GM21717 (cell line): ENCODE results near the gene FBLN1.
"Not testable (repeated sequence)": the region's sequence is repeated elsewhere in the genome, so short reads cannot be mapped to it uniquely, and the experiment has no call there.

ENCODE experiments used
- ATAC-seq: cut with Tn5 transposase; IDR thresholded peaks from one replicate; pipeline ENCODE4 v1.9.1; 2021; ENCODE audit warnings: mild to moderate bottlenecking, moderate library complexity; ENCODE audit not compliant: unreplicated experiment

Gene FBLN1

DNA sequence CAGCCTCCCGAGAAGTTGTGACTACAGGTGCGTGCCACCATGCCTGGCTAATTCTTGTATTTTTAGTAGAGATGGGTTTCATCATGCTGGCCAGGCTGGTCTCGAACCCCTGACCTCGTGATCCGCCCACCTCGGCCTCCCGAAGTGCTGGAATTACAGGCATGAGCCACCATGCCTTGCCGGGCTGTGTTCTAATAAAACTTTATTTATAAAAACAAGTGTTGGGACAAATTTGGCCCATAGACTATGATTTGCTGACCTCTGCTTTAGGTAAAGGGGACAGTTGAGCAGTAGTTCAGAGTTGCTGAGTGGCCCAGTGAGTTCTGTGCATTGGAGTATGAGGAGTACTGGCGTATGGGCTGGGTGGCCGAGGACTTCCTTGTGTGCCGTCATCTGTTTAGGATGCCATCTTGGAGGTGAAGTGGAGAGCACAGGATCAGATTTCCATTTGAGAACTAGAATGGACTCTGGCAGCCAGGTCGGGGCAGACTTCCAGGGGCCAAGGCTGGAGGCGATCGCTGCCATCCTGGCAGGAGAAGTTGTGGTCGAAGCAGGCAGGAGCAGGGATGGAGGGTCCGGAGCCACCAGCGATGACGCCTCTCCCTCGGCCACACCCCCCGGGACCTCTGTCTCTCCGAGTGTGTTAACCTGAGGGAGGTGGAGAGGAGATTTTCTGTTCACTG lies 43.8 kb downstream of the FBLN1 start:
- ATAC-seq, result no peak

DNA sequence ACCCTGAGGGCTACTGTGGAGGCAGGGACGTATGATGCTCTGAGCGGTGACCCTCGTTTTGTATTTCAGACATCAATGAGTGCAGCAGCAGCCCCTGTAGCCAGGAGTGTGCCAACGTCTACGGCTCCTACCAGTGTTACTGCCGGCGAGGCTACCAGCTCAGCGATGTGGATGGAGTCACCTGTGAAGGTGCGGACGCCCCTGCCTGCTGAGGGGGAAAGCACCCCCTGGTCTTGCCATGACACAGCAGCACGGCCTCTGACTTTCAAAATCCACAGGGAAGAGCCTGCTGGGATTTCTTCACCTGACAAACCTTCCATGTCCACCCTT lies 44.3 kb downstream of the FBLN1 start:
- ATAC-seq, result no peak

DNA sequence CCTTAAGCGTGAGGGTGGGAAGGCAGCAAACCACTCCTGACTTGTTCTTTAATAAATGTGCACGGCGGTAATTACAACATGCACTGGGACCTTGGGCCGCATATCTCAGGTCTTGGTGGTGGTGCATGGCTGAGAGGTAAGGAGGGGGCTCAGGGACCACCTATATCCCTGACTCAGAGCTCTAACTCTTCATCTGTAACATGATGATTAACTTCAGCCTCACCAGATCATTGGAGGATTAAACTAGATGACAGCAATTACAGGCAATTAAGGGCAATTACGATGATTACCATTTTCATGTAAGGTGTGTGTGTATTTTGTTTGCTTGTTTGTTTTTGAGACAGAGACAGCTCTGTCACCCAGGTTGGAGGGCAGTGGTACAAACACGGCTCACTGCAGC lies 45.0 kb downstream of the FBLN1 start:
- no peak for ATAC-seq

DNA sequence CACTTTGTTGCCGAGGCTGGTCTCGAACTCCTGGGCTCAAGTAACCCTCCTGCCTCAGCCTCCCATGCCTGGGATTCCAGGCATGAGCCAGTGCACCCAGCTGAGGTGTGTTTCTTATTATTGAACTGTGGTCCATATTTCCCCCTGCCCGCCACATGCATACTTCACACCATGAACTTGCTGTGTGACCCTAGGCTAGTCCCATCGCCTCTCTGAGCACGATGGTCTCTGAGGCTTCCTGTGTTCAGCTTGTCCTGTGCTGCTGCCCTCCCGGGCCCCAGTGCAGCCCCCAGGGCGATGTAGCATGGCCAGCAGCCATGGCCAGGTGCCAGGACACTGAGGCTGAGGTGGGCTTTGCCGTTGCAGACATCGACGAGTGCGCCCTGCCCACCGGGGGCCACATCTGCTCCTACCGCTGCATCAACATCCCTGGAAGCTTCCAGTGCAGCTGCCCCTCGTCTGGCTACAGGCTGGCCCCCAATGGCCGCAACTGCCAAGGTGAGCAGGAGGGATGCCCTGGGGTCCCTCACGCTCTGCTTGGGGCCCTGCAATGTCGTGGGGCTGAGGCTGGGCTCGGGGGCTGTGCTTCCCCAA lies 45.7 kb downstream of the FBLN1 start:
- ATAC-seq, result no peak

DNA sequence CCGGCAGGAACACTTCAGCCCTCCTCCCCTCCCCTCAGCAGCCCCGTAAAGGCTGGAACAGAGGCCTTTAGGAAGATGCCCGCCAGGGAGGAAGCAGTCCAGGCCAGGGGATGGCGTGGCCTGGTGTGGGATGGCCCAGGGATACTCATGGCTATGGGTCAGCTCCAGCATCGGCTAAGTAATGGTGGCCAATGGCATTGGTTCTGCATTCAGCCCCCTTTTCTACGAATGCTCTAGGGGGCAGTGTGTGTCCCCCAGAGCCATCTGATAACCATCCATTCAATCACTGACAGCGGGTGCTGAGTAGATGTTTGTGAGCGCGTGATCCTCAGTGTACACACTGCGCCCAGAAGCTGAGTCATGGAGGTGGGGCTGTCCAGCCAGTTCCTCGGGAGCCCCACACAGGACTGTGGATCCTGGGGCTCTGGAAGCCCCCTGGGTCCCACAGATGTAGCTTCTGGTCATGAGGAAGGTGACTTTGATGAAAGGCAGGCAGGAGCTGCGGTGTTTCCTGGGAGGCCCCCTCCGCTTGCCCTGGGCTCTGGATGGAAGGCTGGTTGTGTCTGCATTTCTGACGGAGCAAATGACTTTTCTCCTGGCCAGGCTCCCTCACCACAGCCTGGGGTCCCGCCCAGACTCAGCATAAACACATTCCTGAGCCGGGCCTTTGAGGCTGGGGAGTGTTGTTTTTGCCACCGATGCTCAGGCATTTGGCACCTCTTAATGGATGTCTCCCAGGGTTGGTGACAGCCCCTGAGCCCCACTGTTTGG lies 46.5 kb downstream of the FBLN1 start:
- no peak for ATAC-seq

DNA sequence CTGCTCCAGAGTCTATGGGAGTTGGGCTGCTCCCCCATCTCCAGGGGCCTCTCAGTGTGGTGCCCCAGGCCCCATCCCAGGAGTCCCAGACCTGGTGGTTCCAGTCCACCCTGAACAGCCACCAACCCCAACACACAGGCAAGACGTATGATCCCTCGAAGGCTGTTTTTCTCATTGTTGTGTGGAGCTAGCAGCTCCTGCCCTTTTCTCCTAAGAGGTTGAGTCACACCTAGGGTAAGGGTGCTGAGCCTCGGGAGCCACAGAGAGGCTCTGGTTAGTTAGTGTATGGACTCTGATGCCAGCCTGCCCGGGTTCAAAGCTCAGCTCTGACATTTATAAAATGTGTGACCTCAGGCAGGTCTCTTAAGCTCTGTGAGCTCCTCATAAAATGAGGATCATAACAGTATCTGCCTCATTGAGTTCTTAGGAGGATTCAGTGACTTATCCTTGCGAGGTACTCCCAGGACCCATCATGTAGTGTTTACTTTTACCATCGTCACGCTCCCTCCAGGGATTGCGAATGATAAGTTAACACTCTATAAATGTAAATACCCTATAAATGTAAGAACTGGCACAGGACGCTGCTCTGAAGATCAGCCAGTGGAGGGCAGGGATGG lies 47.2 kb downstream of the FBLN1 start:
- ATAC-seq, result no peak

DNA sequence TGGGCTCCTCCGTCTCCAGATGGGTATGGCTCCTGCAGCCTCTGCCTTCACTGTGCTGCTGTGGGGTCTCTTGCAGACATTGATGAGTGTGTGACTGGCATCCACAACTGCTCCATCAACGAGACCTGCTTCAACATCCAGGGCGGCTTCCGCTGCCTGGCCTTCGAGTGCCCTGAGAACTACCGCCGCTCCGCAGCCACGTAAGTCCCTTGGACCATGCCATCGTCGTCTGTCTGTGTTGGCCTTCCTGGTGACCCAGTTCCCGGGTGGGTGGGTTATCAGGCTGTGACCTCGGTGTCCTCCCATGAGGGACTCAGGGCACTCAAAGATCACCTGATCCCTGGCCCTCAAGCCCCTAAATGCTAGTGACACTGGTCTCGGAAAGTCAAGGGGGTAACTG lies 47.7 kb downstream of the FBLN1 start:
- no peak for ATAC-seq

DNA sequence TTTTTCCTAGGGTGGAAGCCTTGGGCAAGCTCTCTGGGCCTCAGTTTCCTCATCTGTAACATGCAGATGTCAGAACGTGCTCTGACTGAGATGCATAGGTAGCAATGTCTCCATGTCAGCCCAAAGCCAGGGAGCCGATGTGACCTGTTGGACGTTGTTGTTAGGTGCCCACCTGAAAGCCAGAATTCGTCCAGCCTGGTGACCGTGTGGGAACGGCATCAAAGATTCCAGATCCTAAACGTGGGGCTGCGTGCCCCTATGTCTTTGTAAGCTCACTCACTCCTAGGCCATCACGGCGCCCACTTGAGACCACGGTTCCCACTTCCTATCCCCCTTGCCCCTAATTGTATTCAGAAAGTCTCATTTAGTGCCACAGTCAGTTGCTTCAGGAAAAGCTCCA lies 48.2 kb downstream of the FBLN1 start:
- no peak for ATAC-seq

DNA sequence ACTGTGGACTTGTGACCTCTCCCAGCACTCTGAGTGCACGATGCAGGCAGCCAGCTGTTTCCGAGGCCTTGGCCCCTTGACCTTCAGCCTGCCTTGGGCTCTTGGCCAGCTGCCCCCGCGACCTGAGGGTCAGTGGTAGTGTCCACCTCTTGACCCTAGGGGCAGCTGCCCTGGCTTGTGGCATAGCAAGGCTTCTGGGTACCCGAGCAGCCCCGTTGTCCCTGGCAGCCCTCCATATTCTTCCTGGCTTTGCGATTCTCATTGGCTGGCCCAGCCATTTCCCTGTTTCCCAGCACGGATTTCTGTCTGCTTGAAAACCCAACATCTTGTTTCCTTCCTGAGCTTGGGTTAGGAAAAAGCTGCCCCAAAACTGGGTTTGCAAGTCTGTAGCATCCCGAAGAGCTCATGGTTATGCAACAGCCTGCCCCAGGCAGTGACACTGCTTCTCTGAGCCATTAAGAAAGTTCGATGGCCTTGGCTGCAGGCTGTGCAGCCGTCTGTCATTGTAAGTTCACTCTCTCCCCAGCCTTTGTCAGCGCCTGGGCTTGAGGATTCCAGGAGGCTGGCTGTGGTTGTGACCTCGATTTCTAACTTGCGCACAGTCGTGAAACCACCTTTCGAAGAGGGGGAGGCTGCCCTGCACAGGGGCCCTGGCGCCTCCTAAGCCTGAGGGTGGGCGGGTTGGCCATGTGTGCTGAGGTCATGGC lies 48.8 kb downstream of the FBLN1 start:
- no peak for ATAC-seq

DNA sequence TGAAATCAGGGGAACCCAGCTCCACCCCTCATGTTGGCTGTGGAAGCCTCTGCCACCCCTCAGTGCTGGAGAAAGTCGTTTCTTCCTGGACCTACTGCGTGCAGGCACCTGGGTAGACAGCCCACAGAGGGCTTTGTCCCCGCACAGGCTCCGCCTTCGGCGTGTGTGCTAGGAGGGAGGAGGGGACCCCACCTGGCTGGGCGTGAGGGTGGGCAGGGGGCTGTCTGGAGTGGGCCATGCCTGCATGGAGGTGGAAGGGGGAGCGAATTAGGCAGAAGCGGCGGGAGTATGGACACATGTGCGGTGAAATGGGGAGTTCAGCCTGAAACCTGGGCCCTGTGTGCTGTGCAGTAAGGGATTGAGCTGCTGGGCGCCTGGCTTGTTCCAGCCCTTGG lies 49.3 kb downstream of the FBLN1 start:
- ATAC-seq, result no peak

DNA sequence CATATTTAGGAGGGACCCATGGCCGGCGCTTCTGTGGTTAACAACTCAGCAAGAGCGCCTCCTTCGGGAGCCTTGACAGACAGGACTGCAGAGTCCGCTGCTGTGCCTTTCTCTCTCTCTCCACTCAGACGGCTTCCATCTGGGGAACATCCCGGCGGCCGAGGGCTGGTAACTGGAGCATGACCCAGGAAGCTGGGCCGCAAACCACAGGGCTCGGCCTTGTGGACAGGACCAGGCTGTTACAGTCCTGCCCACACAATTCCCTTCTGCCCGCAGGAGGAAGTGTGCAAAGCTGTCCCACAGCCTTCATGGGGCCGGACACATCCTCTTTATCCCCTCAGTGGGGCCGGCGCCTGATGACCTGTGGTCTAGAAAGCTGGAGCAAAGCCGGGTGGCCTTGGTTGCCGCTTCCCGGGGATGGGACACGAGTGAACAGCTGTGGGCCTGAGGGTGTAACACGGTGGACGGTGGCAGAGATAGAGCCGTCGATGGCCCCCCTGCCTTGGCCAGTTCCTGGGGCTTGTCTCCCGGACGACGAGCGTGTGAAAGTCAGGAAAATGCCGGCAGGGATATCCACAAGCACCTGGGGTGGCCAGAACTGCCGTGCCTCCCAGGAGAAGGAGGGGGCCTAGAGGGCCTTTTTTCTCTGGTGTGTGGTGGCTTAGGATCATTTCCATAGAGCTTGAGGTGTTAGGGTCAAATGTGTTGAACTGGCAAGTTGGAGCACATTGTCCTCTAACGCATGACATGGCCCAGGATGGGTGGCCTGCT lies 50.1 kb downstream of the FBLN1 start:
- ATAC-seq, result no peak

DNA sequence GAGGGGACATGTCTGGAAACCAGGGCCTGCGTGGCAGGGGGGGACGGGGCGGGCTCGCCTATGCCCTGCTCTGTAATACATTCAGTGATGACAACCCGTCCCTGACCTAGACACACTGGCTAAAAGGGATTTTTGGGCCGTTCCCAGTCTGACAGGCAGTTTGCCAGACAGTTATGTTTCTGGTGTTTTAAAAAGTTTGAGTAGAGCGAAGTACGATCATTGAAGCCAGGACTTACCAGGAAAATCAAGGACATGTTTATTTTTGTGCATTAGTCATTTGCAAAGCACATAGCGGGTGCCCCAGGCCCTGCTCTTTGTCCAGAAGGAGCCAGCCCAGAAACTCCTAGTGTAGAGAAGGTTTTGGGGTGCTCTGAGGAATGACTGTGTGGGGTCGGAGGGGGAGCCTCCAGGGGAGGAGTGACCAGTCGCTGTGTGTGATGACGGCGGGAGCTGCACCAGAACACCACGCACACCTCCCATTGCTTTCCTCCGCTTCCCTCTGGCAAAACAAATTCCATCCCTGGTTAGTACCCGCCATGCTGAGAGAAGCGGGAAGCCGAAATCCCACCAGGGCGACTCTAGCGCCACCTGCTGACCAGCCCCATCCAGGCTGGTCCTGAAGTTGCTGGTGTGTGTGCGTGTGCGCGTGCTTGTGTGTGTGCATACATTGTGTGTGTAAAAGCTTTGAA lies 50.8 kb downstream of the FBLN1 start:
- no peak for ATAC-seq

DNA sequence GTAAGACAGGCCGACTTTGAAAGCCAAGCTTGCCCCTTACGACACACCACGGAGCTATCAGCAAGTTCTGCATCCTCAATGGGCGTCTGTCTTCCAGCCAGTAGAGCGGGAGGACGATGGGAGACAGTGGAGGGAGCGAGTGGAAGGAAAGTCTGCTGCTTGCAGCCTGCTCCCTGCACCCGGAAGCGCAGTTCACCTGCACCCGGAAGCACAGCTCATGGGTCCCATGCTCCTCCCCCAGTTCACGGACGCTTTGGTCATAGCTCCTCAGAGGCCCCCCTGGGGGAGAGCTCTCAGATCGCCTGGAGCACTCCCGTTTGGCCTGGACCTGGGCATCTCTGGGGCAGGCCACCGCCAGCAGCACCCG lies 51.3 kb downstream of the FBLN1 start:
- no peak for ATAC-seq

DNA sequence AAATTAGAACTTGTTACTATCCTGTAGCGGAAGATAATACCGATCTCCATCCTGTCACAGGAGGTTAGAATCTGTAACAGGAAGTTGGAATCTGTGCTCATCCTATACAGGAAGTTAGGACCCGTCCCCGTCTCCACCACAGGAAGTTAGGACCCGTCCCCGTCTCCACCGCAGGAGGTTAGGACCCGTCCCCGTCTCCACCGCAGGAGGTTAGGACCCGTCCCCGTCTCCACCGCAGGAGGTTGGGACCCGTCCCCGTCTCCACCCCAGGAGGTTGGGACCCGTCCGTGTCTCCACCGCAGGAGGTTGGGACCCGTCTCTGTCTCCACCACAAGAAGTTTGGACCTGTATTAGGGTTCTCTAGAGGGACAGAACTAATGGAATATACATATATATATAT lies 52.2 kb downstream of the FBLN1 start:
- no peak for ATAC-seq

DNA sequence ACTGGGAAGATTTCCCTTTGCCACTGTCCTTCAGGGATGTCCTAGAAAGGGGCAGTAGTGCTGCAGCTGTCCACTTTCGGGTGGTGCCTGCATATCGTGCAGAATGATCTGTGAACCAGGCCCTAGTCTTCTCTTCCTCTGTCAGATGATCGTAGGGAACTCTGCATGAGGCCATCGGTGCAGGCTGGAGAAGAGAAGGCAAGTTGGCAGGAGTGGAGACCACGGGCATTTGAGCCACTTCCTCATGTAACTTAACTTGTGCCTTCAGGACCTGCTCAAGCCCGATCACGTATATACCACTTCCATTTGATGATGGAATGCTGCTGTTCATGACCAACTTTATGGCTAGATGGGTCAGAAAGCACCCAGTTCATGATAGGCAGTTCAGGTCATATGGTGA lies 55.2 kb downstream of the FBLN1 start:
- not testable (repeated sequence) for ATAC-seq

DNA sequence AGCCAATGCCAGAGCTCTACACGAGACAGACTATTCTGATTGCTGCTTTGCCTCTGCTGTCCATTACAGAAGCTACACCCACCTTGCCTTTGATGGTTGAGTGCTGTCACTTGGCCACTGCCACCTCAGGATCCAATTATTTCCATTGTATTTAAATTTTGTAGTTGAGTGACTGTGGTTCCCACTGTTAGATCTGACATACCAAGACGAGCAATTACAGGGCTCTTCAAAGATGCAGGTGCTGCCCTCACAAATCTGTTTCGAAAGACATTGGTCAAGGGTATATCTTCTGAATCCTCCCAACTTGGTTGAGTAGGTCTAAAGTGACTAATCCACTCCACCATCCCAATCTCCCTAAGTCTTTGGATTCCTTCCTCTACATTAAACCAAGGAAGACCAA lies 57.4 kb downstream of the FBLN1 start:
- not testable (repeated sequence) for ATAC-seq

DNA sequence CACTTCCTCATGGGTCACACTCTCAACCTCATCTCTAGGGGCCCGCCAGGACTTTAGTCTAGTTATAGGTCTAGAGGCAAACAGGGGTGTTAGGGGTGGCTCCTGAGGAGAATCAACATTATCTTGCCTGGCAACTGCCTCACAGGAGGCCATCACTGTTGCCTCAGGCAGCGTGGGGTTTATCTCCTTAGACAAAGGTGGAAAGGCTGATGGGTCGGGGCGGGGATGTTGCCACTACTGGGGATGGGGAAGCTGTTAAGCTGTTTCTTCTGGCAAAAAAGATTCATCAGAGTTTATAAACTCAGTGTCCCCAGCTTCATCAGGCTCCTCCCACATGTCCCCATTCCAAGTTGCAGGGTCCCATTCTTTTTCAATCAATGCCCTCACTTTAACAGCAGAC lies 58.1 kb downstream of the FBLN1 start:
- not testable (repeated sequence) for ATAC-seq

DNA sequence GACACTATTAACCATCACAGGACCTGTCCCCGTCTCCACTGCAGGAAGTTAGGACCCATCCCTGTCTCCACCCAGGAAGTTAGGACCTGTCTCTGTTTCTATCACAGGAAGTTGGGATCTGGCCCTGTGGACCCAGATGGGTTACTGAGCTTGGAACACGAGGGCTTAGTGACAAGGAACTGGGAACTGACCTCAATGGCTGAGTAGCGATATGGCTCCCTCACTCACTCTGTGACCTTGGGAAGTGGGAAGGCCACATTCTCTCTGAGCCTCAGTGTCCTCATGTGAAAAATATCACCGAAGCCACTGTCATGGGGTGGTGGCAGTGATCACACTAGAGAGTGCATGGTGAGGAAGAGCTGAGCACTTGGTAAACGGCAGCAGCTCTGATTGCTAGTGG lies 59.4 kb downstream of the FBLN1 start:
- no peak for ATAC-seq

DNA sequence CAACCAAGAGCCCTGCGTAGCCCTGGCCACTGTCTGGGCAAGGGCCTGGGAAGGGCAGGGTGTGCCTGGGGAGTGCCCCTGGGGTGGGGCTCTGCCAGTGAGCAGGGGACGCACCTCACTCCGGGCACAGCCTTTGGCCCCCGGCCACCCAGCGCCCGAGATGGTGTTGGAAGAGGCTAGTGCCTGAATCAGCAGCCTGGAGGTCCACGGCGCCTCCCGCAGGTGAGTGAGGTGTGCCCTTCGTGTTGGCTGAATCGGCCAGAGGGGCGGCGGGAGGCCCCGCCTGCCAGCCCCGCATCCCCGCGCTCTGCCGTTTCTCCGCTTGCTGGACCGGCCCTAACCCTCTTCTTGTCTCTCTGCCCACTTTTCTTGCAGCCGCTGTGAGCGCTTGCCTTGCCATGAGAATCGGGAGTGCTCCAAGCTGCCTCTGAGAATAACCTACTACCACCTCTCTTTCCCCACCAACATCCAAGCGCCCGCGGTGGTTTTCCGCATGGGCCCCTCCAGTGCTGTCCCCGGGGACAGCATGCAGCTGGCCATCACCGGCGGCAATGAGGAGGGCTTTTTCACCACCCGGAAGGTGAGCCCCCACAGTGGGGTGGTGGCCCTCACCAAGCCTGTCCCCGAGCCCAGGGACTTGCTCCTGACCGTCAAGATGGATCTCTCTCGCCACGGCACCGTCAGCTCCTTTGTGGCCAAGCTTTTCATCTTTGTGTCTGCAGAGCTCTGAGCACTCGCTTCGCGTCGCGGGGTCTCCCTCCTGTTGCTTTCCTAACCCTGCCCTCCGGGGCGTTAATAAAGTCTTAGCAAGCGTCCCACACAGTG lies 60.1 kb downstream of the FBLN1 start:
- ATAC-seq, result no peak
